HEK293 (cell line): ENCODE measurements around the gene PRSS23.

Experiments
- CTCF ChIA-PET: fragments of 350-600 bp; formaldehyde crosslinking; extraction: SDS; loops from one replicate; lab custom pipeline; 2021; ENCODE audit warnings: antibody characterized with exemption; lab: Yijun Ruan, JAX
- POLR2A ChIA-PET: fragments of 300-600 bp; formaldehyde crosslinking; extraction: SDS; loops from one replicate; lab custom pipeline; 2020; ENCODE audit warnings: antibody characterized with exemption, inconsistent platforms; lab: Yijun Ruan, JAX
- H3K27ac ChIP-seq: fragments of 200-500 bp; sonication (Bioruptor generic); 2 replicates; pipeline ENCODE4 v1.5.1; 2014; ENCODE audit warnings: low read depth, low read length, control low read depth, inconsistent platforms; ENCODE audit errors: extremely low read depth
- H3K36me3 ChIP-seq, 2 experiments: fragments of 200-500 bp in 1 of 2; sonication (Bioruptor generic) in 1 of 2; 1 replicate in 1 of 2; 2 replicates in 1 of 2; pipeline ENCODE4 v1.5.1; 2014 to 2017; ENCODE audit warnings: inconsistent platforms in 2 of 2, low read length in 2 of 2; ENCODE audit not compliant: control insufficient read depth in 2 of 2, insufficient read depth in 1 of 2
- H3K4me1 ChIP-seq: fragments of 200-500 bp; sonication (Bioruptor generic); 2 replicates; pipeline ENCODE4 v1.5.1; 2014; ENCODE audit warnings: mild to moderate bottlenecking, low read length, inconsistent platforms; ENCODE audit not compliant: control insufficient read depth, insufficient read depth
- H3K4me3 ChIP-seq: 2 replicates; pipeline ENCODE4 v1.5.1; 2011; ENCODE audit warnings: low read depth, mild to moderate bottlenecking, control low read depth, low read length, moderate library complexity
- H3K9me3 ChIP-seq: fragments of 200-500 bp; sonication (Bioruptor generic); 2 replicates; pipeline ENCODE4 v1.5.1; 2014; ENCODE audit warnings: low read depth, low read length, inconsistent platforms; ENCODE audit not compliant: control insufficient read depth, insufficient read depth
- ATF2 ChIP-seq: fragments of 450-650 bp; formaldehyde crosslinking; IDR thresholded peaks from 2 replicates; pipeline ENCODE4 v1.5.1; 2016; ENCODE audit warnings: missing biosample characterization, missing genetic modification characterization, low read depth
- ELK4 ChIP-seq: IDR thresholded peaks from 2 replicates; pipeline ENCODE4 v1.6.1; 2011; ENCODE audit warnings: mild to moderate bottlenecking, low read depth, low read length, borderline replicate concordance
- FEZF1 ChIP-seq: fragments of 450-650 bp; formaldehyde crosslinking; IDR thresholded peaks from 2 replicates; pipeline ENCODE4 v1.5.1; 2016; ENCODE audit warnings: missing biosample characterization, missing genetic modification characterization
- GFI1B ChIP-seq: fragments of 450-650 bp; formaldehyde crosslinking; IDR thresholded peaks from 2 replicates; pipeline ENCODE4 v1.5.1; 2016; ENCODE audit warnings: missing biosample characterization, missing genetic modification characterization
- GLI4 ChIP-seq: fragments of 450-650 bp; formaldehyde crosslinking; IDR thresholded peaks from 2 replicates; pipeline ENCODE4 v1.5.1; 2016; ENCODE audit warnings: missing biosample characterization, missing genetic modification characterization
- GLIS2 ChIP-seq: fragments of 450-650 bp; formaldehyde crosslinking; IDR thresholded peaks from 2 replicates; pipeline ENCODE4 v1.5.1; 2016; ENCODE audit warnings: missing biosample characterization, missing genetic modification characterization
- HIC1 ChIP-seq: fragments of 450-650 bp; formaldehyde crosslinking; IDR thresholded peaks from 2 replicates; pipeline ENCODE4 v1.5.1; 2016; ENCODE audit warnings: missing biosample characterization, missing genetic modification characterization
- KLF9 ChIP-seq: fragments of 450-650 bp; formaldehyde crosslinking; IDR thresholded peaks from 2 replicates; pipeline ENCODE4 v1.5.1; 2016; ENCODE audit warnings: missing biosample characterization, missing genetic modification characterization, low read depth
- PATZ1 ChIP-seq: fragments of 450-650 bp; formaldehyde crosslinking; IDR thresholded peaks from 2 replicates; pipeline ENCODE4 v1.5.1; 2016; ENCODE audit warnings: missing biosample characterization, missing genetic modification characterization
- PRDM1 ChIP-seq: fragments of 450-650 bp; formaldehyde crosslinking; IDR thresholded peaks from 2 replicates; pipeline ENCODE4; 2016; ENCODE audit warnings: missing biosample characterization, missing genetic modification characterization
- REPIN1 ChIP-seq: fragments of 450-650 bp; formaldehyde crosslinking; IDR thresholded peaks from 2 replicates; pipeline ENCODE4 v1.5.1; 2017; ENCODE audit warnings: missing biosample characterization, missing genetic modification characterization, low read depth
- ZBTB21 ChIP-seq: fragments of 450-650 bp; formaldehyde crosslinking; IDR thresholded peaks from 2 replicates; pipeline ENCODE4 v1.5.1; 2017; ENCODE audit warnings: missing biosample characterization, missing genetic modification characterization
- ZBTB6 ChIP-seq: fragments of 450-650 bp; formaldehyde crosslinking; IDR thresholded peaks from 2 replicates; pipeline ENCODE4 v1.5.1; 2017; ENCODE audit warnings: missing biosample characterization, missing genetic modification characterization
- ZBTB8A ChIP-seq: fragments of 450-650 bp; formaldehyde crosslinking; IDR thresholded peaks from 2 replicates; pipeline ENCODE4 v1.5.1; 2016; ENCODE audit warnings: missing biosample characterization, missing genetic modification characterization
- ZNF10 ChIP-seq: fragments of 450-650 bp; formaldehyde crosslinking; IDR thresholded peaks from 2 replicates; pipeline ENCODE4 v1.5.1; 2017; ENCODE audit warnings: missing biosample characterization, missing genetic modification characterization
- ZNF133 ChIP-seq: fragments of 450-650 bp; formaldehyde crosslinking; IDR thresholded peaks from 2 replicates; pipeline ENCODE4 v1.5.1; 2016; ENCODE audit warnings: missing biosample characterization, missing genetic modification characterization
- ZNF175 ChIP-seq: fragments of 450-650 bp; formaldehyde crosslinking; IDR thresholded peaks from 2 replicates; pipeline ENCODE4 v1.5.1; 2016; ENCODE audit warnings: missing biosample characterization, missing genetic modification characterization
- ZNF19 ChIP-seq: fragments of 450-650 bp; formaldehyde crosslinking; IDR thresholded peaks from 2 replicates; pipeline ENCODE4; 2016; ENCODE audit warnings: missing biosample characterization, missing genetic modification characterization, low read depth
- ZNF211 ChIP-seq: fragments of 450-650 bp; formaldehyde crosslinking; IDR thresholded peaks from 2 replicates; pipeline ENCODE4 v1.5.1; 2016; ENCODE audit warnings: low read depth, missing biosample characterization, missing genetic modification characterization
- ZNF221 ChIP-seq: fragments of 450-650 bp; formaldehyde crosslinking; IDR thresholded peaks from 2 replicates; pipeline ENCODE4 v1.5.1; 2017; ENCODE audit warnings: missing biosample characterization, missing genetic modification characterization, borderline replicate concordance
- ZNF239 ChIP-seq: fragments of 450-650 bp; formaldehyde crosslinking; IDR thresholded peaks from 2 replicates; pipeline ENCODE4 v1.5.1; 2016; ENCODE audit warnings: missing biosample characterization, missing genetic modification characterization
- ZNF274 ChIP-seq, 2 experiments: fragments of 200-500 bp in 1 of 2; fragments of 450-650 bp in 1 of 2; sonication (Bioruptor generic) in 1 of 2; formaldehyde crosslinking in 1 of 2; IDR thresholded peaks; 2 replicates each; pipeline versions ENCODE4 v1.5.1 to v1.6.1; 2014 to 2016; ENCODE audit warnings: borderline replicate concordance in 1 of 2, inconsistent platforms in 1 of 2, low read length in 1 of 2, missing biosample characterization in 1 of 2, missing genetic modification characterization in 1 of 2
- ZNF544 ChIP-seq: fragments of 450-650 bp; formaldehyde crosslinking; IDR thresholded peaks from 2 replicates; pipeline ENCODE4 v1.5.0; 2017; ENCODE audit warnings: missing biosample characterization, missing genetic modification characterization

The PRSS23 gene

GRCh38 chr11:86802601-86803051 lies 2.3 kb downstream of the PRSS23 start (continued):
- TF ChIP-seq ZNF221 (tag by site-specific recombination) = no peak

GRCh38 chr11:86803136-86804045 lies 3.0 kb downstream of the PRSS23 start:
- Histone ChIP-seq H3K27ac (no peak overlapping the region), H3K9me3 (no peaks in the 10 kb centered on the region), H3K4me3 (no peak overlapping the region), H3K36me3 (peaks cover 0 to 18% of the 10 kb centered on the region in 2 experiments; a peak in 1 of 3 replicates), H3K4me1 (peaks cover 4% of the 10 kb centered on the region)
- ChIA-PET POLR2A (no interaction called here), CTCF (interaction anchor here (0.7 to 4.5 kb wide), 12 partner anchors 8 to 373 kb away, joined by 3 to 18 read pairs (median 4); no protein-coding TSS in a partner anchor)
- TF ChIP-seq ZNF19 (tag by site-specific recombination) (no peak), ZNF10 (tag by site-specific recombination) (no peak), REPIN1 (no peak), ZBTB8A (tag by site-specific recombination) (no peak), ZNF133 (tag by site-specific recombination) (no peak), HIC1 (tag by site-specific recombination) (no peak), ELK4 (no peak), ZNF274 (IDR thresholded peaks at IDR 0.05; ENCODE audit: low read length) (no peak), ZNF274 (tag by site-specific recombination; IDR thresholded peaks at IDR 0.05; ENCODE audit: borderline replicate concordance) (no peak), PATZ1 (no peak), KLF9 (no peak)

GRCh38 chr11:86804951-86805350 lies 4.6 kb downstream of the PRSS23 start:
- Histone ChIP-seq H3K4me1 (no peaks in the 10 kb centered on the region; the same call in 1 of the 2 replicates), H3K4me3 (no peak overlapping the region), H3K27ac (no peak overlapping the region), H3K36me3 (peaks cover 0 to 22% of the 10 kb centered on the region in 2 experiments; a peak in 1 of 3 replicates), H3K9me3 (no peaks in the 10 kb centered on the region)
- POLR2A ChIA-PET = no interaction called here
- CTCF ChIA-PET = interaction anchor here (0.6 to 4.5 kb wide), 4 partner anchors 11 to 196 kb away, joined by 3 to 18 read pairs (median 4); no protein-coding TSS in a partner anchor
- TF ChIP-seq ZBTB6 (tag by site-specific recombination) = no peak
- no peak for TF ChIP-seq FEZF1
- no peak for TF ChIP-seq ZNF175 (tag by site-specific recombination)
- no peak for TF ChIP-seq ZBTB21 (tag by site-specific recombination)
- TF ChIP-seq GLIS2 = no peak
- TF ChIP-seq GFI1B = no peak
- TF ChIP-seq ZNF239 (tag by site-specific recombination) = no peak
- TF ChIP-seq ATF2 (tag by site-specific recombination) = no peak
- TF ChIP-seq ZNF211 (tag by site-specific recombination) = no peak
- no peak for TF ChIP-seq PRDM1 (tag by site-specific recombination)
- no peak for TF ChIP-seq GLI4 (tag by site-specific recombination)
- TF ChIP-seq ZNF544 (tag by site-specific recombination) = no peak
